ENCODE results near the gene FILIP1L. TPM values are rescaled to one million over a fixed set of nuclear protein-coding genes. Genes with fewer than 3 reads are reported as not detected.

FILIP1L gene
- total RNA-seq, 4 donors from 2014 or later = 113 to 149 (median 122) TPM

DNA sequence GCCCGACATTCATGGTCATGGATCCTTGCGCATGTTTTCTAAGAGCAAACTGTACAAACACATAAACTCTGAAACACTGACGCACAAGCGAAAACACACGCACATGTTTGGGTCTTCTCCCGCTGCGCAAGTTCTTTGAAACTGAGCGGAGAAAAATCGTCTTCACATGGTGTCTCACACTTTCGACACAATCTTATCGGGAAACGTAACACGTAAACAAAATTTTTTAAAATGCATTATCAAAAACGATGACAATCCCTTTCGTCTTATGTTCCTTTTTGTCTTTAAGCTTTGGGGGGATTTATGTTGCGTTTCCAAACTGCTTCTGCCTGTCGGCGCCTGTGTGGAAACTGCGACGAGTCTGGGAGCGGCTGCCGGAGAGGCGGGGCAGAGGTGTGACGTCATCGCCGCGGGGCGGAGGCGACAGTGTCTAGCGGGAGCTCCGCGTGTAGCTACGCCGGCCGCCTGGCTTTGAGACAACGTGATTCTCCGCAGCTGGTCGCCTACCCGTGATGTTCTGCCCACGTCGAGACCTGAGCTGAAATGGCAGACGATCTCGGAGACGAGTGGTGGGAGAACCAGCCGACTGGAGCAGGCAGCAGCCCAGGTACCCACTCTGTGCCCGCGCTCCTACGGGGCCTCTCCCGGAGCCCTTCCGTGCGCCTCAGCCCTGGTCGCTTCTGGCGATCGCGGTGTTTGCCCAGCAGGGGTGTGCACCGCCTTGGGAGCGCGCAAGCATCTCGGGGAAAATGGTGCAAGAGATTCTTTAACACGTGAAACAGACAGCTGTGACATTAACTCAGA is 296.7 kb downstream of the FILIP1L start, which contains the start of gene CMSS1:
TSS of gene CMSS1 (plus strand) at position 426 of the 804 bp plus-strand sequence.
- peak within 1 kb of the TSS; percentile 72 to 98 for H3K4me3 ChIP-seq
- H3K27ac ChIP-seq = peak within 1 kb of the TSS; percentile 94 to 99 (median 95)
- no peaks in the 10 kb centered on the region for H3K36me3 ChIP-seq
- no peaks in the 10 kb centered on the region for H3K9me3 ChIP-seq
- ATAC-seq = peak; percentile 97
- no peaks in the 10 kb centered on the region for H3K27me3 ChIP-seq
- WGBS, 2 donors (ENCODE audit: low coverage in 1 of 2) = 0% methylated on average over 11 to 18 of the region's 60 CpGs
- H3K4me1 ChIP-seq = peaks cover 6 to 24% (median 11%) of the 10 kb centered on the region in 3 donors
- no peak for TF ChIP-seq EP300 (IDR thresholded peaks at IDR 0.05)
- TF ChIP-seq POLR2AphosphoS5 (IDR thresholded peaks at IDR 0.05) = peak; percentile 75
- peak; percentile 53 to 74 for TF ChIP-seq POLR2A (IDR thresholded peaks at IDR 0.05)
- TF ChIP-seq, protein P1, sequence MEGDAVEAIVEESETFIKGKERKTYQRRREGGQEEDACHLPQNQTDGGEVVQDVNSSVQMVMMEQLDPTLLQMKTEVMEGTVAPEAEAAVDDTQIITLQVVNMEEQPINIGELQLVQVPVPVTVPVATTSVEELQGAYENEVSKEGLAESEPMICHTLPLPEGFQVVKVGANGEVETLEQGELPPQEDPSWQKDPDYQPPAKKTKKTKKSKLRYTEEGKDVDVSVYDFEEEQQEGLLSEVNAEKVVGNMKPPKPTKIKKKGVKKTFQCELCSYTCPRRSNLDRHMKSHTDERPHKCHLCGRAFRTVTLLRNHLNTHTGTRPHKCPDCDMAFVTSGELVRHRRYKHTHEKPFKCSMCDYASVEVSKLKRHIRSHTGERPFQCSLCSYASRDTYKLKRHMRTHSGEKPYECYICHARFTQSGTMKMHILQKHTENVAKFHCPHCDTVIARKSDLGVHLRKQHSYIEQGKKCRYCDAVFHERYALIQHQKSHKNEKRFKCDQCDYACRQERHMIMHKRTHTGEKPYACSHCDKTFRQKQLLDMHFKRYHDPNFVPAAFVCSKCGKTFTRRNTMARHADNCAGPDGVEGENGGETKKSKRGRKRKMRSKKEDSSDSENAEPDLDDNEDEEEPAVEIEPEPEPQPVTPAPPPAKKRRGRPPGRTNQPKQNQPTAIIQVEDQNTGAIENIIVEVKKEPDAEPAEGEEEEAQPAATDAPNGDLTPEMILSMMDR (IDR thresholded peaks at IDR 0.05) = peak; percentile 18 to 53 (median 43)

DNA sequence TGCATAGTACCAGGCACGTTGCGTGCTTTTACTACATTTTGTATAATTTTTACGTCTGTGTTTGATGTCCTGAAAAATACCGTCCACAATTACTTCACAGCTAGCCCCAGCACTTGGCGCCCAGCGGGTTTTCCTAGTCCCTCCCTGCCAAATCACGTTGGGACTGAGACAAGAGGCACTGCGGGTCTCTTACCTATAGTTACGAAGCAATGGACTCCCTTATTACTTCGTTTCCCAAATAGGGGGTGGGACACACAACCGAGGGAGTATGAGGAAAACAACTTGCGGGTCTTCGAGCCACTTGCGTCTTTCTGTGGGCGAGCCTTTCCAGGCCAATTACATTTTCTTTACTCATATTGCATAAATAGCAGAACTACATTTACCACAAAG is 297.3 kb downstream of the FILIP1L start:
- Histone ChIP-seq H3K36me3 (no peaks in the 10 kb centered on the region), H3K27me3 (no peaks in the 10 kb centered on the region), H3K9me3 (no peaks in the 10 kb centered on the region), H3K27ac (peak overlapping the region; percentile 94 to 99 (median 95)), H3K4me3 (peak overlapping the region; percentile 72 to 98), H3K4me1 (peaks cover 6 to 24% (median 11%) of the 10 kb centered on the region in 3 donors)
- TF ChIP-seq, protein P1 (IDR thresholded peaks at IDR 0.05) = no peak
- TF ChIP-seq EP300 (IDR thresholded peaks at IDR 0.05) = no peak
- no peak for TF ChIP-seq POLR2A (IDR thresholded peaks at IDR 0.05)
- no peak for TF ChIP-seq POLR2AphosphoS5 (IDR thresholded peaks at IDR 0.05)
- WGBS, 2 donors (ENCODE audit: low coverage in 1 of 2) = 1 to 2% methylated on average over 10 to 14 of the region's 15 CpGs
- no peak for ATAC-seq

DNA sequence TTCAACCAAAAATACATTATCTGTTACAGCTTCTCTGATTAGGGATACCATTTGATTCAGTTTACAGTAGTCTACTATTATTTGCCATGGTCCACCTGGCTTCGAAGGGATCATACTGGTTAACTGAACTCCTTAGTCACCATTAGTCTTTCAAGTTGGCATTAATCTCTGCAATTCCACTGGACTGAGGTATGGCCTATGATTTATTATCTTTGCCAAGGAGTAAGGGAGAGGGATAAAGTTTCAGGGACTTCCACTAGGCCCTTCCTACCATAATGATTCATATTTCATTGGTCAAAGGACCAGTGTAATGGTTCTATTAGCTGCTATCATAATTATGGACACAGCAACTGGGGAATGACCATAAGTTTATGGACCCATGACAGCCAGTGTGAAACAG is 303.9 kb downstream of the FILIP1L start:
- no peak for ATAC-seq
- Histone ChIP-seq H3K27me3 (no peaks in the 10 kb centered on the region), H3K27ac (no peak overlapping the region), H3K36me3 (no peaks in the 10 kb centered on the region), H3K4me3 (no peak overlapping the region), H3K4me1 (peaks cover 0 to 4% (median 0%) of the 10 kb centered on the region in 3 donors), H3K9me3 (peaks cover 0 to 3% (median 0%) of the 10 kb centered on the region in 3 donors)
- 92% methylated on average over 1 of the region's 1 CpG; no CpG with 5 or more reads in 1 of the 2 donors for WGBS, 2 donors (ENCODE audit: low coverage in 1 of 2)
- TF ChIP-seq, protein P1 (IDR thresholded peaks at IDR 0.05) = no peak
- TF ChIP-seq POLR2AphosphoS5 (IDR thresholded peaks at IDR 0.05) (no peak), EP300 (IDR thresholded peaks at IDR 0.05) (no peak), POLR2A (IDR thresholded peaks at IDR 0.05) (no peak)

DNA sequence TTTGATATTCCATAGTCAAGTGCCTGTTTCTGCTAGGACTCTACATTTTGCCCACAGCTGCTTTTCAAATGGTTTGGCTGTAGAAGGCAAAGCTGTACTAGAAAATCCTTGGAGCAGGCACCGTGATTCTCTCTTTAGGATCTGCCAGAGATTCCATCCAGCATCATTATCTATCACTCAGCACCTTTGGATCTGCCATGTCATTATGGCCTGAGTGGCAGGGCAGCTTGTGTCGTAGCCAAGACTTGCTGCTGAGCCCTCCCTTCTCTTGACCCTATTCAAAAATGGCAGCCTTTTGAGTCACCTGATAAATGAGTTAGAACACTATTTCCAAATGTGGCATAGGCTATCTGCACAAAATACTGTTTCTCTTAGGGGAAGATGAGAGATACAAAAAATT is 304.7 kb downstream of the FILIP1L start:
- Histone ChIP-seq H3K9me3 (peaks cover 0 to 12% (median 0%) of the 10 kb centered on the region in 3 donors), H3K27me3 (no peaks in the 10 kb centered on the region), H3K36me3 (no peaks in the 10 kb centered on the region), H3K27ac (no peak overlapping the region), H3K4me3 (no peak overlapping the region), H3K4me1 (peaks cover 0 to 4% (median 0%) of the 10 kb centered on the region in 3 donors)
- no peak for ATAC-seq
- TF ChIP-seq, protein P1 (IDR thresholded peaks at IDR 0.05) = no peak
- TF ChIP-seq POLR2AphosphoS5 (IDR thresholded peaks at IDR 0.05) = no peak
- no peak for TF ChIP-seq EP300 (IDR thresholded peaks at IDR 0.05)
- no peak for TF ChIP-seq POLR2A (IDR thresholded peaks at IDR 0.05)
- 83 to 92% methylated on average over 1 to 2 of the region's 2 CpGs for WGBS, 2 donors (ENCODE audit: low coverage in 1 of 2)
